DND-41 (cell line): ENCODE data around the gene CTIF.

Experiments
- ATAC-seq: fragments of 200-7000 bp; cut with Tn5 transposase; 3 replicates; pipeline ENCODE4 v1.9.1; 2021; ENCODE audit warnings: low read depth; ENCODE audit not compliant: insufficient read depth
- DNase-seq: peaks from one replicate; pipeline ENCODE4 v3.0.0-alpha.2; 2020
- H2AFZ ChIP-seq: 2 replicates; pipeline ENCODE4 v1.6.0; 2012; ENCODE audit warnings: low read depth, low read length
- H3K27ac ChIP-seq: 2 replicates; pipeline ENCODE4 v1.5.1; 2012; ENCODE audit warnings: low read length, inconsistent platforms
- H3K27me3 ChIP-seq: fragments of 200-600 bp; sonication (generic); 2 replicates; pipeline ENCODE4 v1.6.0; 2012; ENCODE audit warnings: low read length, mild to moderate bottlenecking, inconsistent platforms; ENCODE audit not compliant: insufficient read depth, poor library complexity
- H3K36me3 ChIP-seq: 2 replicates; pipeline ENCODE4 v1.5.1; 2012; ENCODE audit warnings: low read length, inconsistent platforms; ENCODE audit not compliant: insufficient read depth
- H3K4me1 ChIP-seq: 2 replicates; pipeline ENCODE4 v1.5.1; 2012; ENCODE audit warnings: mild to moderate bottlenecking, low read length; ENCODE audit not compliant: insufficient read depth
- H3K4me2 ChIP-seq: 2 replicates; pipeline ENCODE4 v1.6.0; 2012; ENCODE audit warnings: mild to moderate bottlenecking, moderate library complexity, low read length, inconsistent platforms; ENCODE audit not compliant: insufficient read depth
- H3K4me3 ChIP-seq, 2 experiments: fragments of 200-600 bp in 1 of 2; shearing (Covaris generic) in 1 of 2; 2 replicates each; pipeline ENCODE4 v1.5.1; 2012 to 2016; ENCODE audit warnings: inconsistent platforms in 2 of 2, low read length in 2 of 2, mild to moderate bottlenecking in 2 of 2, low read depth in 1 of 2, moderate library complexity in 1 of 2
- H3K79me2 ChIP-seq: 2 replicates; pipeline ENCODE4 v1.6.0; 2012; ENCODE audit warnings: low read length, inconsistent platforms; ENCODE audit not compliant: insufficient read depth
- H3K9ac ChIP-seq: 2 replicates; pipeline ENCODE4 v1.6.0; 2012; ENCODE audit warnings: low read depth, mild to moderate bottlenecking, inconsistent platforms, low read length, moderate library complexity
- H3K9me3 ChIP-seq: 2 replicates; pipeline ENCODE4 v1.5.1; 2012; ENCODE audit warnings: low read length, moderate library complexity, mild to moderate bottlenecking, inconsistent platforms; ENCODE audit not compliant: insufficient read depth, severe bottlenecking
- H4K20me1 ChIP-seq: 2 replicates; pipeline ENCODE4 v1.6.0; 2012; ENCODE audit warnings: low read length; ENCODE audit not compliant: insufficient read depth
- CTCF ChIP-seq: IDR thresholded peaks from 2 replicates; pipeline ENCODE4 v1.5.1; 2012; ENCODE audit warnings: borderline replicate concordance, low read length, moderate library complexity, mild to moderate bottlenecking; ENCODE audit not compliant: poor library complexity, severe bottlenecking; ENCODE audit errors: extremely low read depth
- EZH2 ChIP-seq: IDR thresholded peaks from 3 replicates; pipeline ENCODE4 v1.6.1; 2012; ENCODE audit warnings: borderline replicate concordance, low read depth, mild to moderate bottlenecking, moderate library complexity, low read length, inconsistent platforms; ENCODE audit not compliant: severe bottlenecking

CTIF gene

GRCh38 chr18:48886520-48887293, 347.9 kb downstream of the CTIF start:
- Histone ChIP-seq H3K4me3 (no peak overlapping the region), H3K79me2 (no peaks in the 10 kb centered on the region), H3K36me3 (no peaks in the 10 kb centered on the region), H4K20me1 (no peaks in the 10 kb centered on the region), H3K4me2 (no peak overlapping the region), H3K9ac (no peak overlapping the region), H2AFZ (no peak overlapping the region), H3K27me3 (no peaks in the 10 kb centered on the region), H3K27ac (no peak overlapping the region), H3K4me1 (no peaks in the 10 kb centered on the region), H3K9me3 (no peaks in the 10 kb centered on the region)
- DNase-seq (no peak), ATAC-seq (no peak)
- TF ChIP-seq EZH2 (no peak), CTCF (no peak)

GRCh38 chr18:48887294-48887904, 348.6 kb downstream of the CTIF start:
- no peaks in the 10 kb centered on the region for H3K9me3 ChIP-seq
- no peaks in the 10 kb centered on the region for H3K4me1 ChIP-seq
- H3K27ac ChIP-seq, result no peak overlapping the region
- no peaks in the 10 kb centered on the region for H3K79me2 ChIP-seq
- no peaks in the 10 kb centered on the region for H3K27me3 ChIP-seq
- H3K9ac ChIP-seq, result no peak overlapping the region
- H3K4me3 ChIP-seq, result no peak overlapping the region
- H4K20me1 ChIP-seq, result no peaks in the 10 kb centered on the region
- ATAC-seq (no peak), DNase-seq (no peak)
- TF ChIP-seq EZH2, result no peak
- no peak for TF ChIP-seq CTCF
- no peak overlapping the region for H3K4me2 ChIP-seq
- no peak overlapping the region for H2AFZ ChIP-seq
- H3K36me3 ChIP-seq, result no peaks in the 10 kb centered on the region

GRCh38 chr18:48887905-48888772, 349.3 kb downstream of the CTIF start:
- Histone ChIP-seq H3K79me2 (no peaks in the 10 kb centered on the region), H3K9ac (no peak overlapping the region), H3K27ac (no peak overlapping the region), H3K27me3 (no peaks in the 10 kb centered on the region), H3K4me2 (no peak overlapping the region), H3K4me1 (no peaks in the 10 kb centered on the region), H2AFZ (no peak overlapping the region), H4K20me1 (no peaks in the 10 kb centered on the region), H3K36me3 (no peaks in the 10 kb centered on the region), H3K9me3 (no peaks in the 10 kb centered on the region), H3K4me3 (no peak overlapping the region)
- TF ChIP-seq EZH2, result no peak
- TF ChIP-seq CTCF, result no peak
- DNase-seq, result no peak
- ATAC-seq, result no peak
